SK-N-SH (cell line): ENCODE results near the gene COL23A1. TPM values are rescaled to one million over a fixed set of nuclear protein-coding genes. Genes with fewer than 3 reads are reported as not detected.

Source experiments
- CTCF ChIA-PET: fragments of 300-600, 350-600 bp; formaldehyde crosslinking; extraction: SDS; loops from one replicate; lab custom pipeline; 2021; lab: Yijun Ruan, JAX
- POLR2A ChIA-PET: fragments of 350-600 bp; sonication (Branson Sonifier 250); formaldehyde crosslinking; extraction: SDS; loops from one replicate; lab custom pipeline; 2020; ENCODE audit warnings: antibody characterized with exemption, inconsistent platforms; lab: Yijun Ruan, JAX
- DNase-seq: peaks from one replicate; pipeline ENCODE4 v3.0.0; 2012
- H2AFZ ChIP-seq: fragments of 200-600 bp; sonication (generic); 2 replicates; pipeline ENCODE4 v1.8.1; 2016; ENCODE audit warnings: antibody characterized with exemption, mild to moderate bottlenecking, low read depth
- H3F3A ChIP-seq: fragments of 200-600 bp; sonication (generic); replicated peaks from 2 replicates; pipeline ENCODE3; 2016; ENCODE audit warnings: antibody characterized with exemption, mild to moderate bottlenecking; ENCODE audit not compliant: insufficient read depth
- H3K27ac ChIP-seq, 2 experiments: fragments of 200-500 bp in 1 of 2; fragments of 200-600 bp in 1 of 2; sonication (Bioruptor generic) in 1 of 2; sonication (generic), shearing (Covaris generic) in 1 of 2; 2 replicates each; pipeline versions ENCODE4 v1.5.1 to v1.6.1; 2014 to 2016; ENCODE audit warnings: low read depth in 2 of 2, inconsistent platforms in 1 of 2, low read length in 1 of 2, mild to moderate bottlenecking in 1 of 2, mixed read lengths in 1 of 2
- H3K27me3 ChIP-seq: fragments of 200-600 bp; sonication (generic), shearing (Covaris generic); 2 replicates; pipeline ENCODE4 v1.6.1; 2016; ENCODE audit warnings: mixed run types; ENCODE audit not compliant: insufficient read depth
- H3K36me3 ChIP-seq, 2 experiments: fragments of 200-500 bp in 1 of 2; fragments of 200-600 bp in 1 of 2; sonication (Bioruptor generic) in 1 of 2; sonication (generic) in 1 of 2; replicated peaks in 1 of 2; 2 replicates each; pipeline versions ENCODE3 to v1.5.1; 2014 to 2016; ENCODE audit warnings: low read length in 1 of 2, mild to moderate bottlenecking in 1 of 2; ENCODE audit not compliant: insufficient read depth in 2 of 2, control insufficient read depth in 1 of 2
- H3K4me1 ChIP-seq, 2 experiments: fragments of 200-500 bp in 1 of 2; fragments of 200-600 bp in 1 of 2; sonication (Bioruptor generic) in 1 of 2; sonication (generic), shearing (Covaris generic) in 1 of 2; 2 replicates each; pipeline versions ENCODE4 v1.5.1 to v1.6.1; 2014 to 2016; ENCODE audit warnings: low read depth in 1 of 2, low read length in 1 of 2, mixed run types in 1 of 2; ENCODE audit not compliant: insufficient read depth in 2 of 2, control insufficient read depth in 1 of 2
- H3K4me2 ChIP-seq: fragments of 200-600 bp; sonication (generic), shearing (Covaris generic); 2 replicates; pipeline ENCODE4 v1.6.1; 2017; ENCODE audit warnings: mixed run types
- H3K4me3 ChIP-seq, 2 experiments: fragments of 200-500 bp in 1 of 2; fragments of 200-600 bp in 1 of 2; sonication (Bioruptor generic) in 1 of 2; sonication (generic), shearing (Covaris generic) in 1 of 2; 2 replicates each; pipeline versions ENCODE4 v1.5.1 to v1.8.1; 2014 to 2016; ENCODE audit warnings: low read depth in 2 of 2, inconsistent platforms in 1 of 2, low read length in 1 of 2, mild to moderate bottlenecking in 1 of 2, mixed read lengths in 1 of 2, moderate library complexity in 1 of 2
- H3K79me2 ChIP-seq: fragments of 200-600 bp; sonication (generic); 2 replicates; pipeline ENCODE4 v1.8.1; 2017; ENCODE audit warnings: mild to moderate bottlenecking; ENCODE audit not compliant: insufficient read depth
- H3K9ac ChIP-seq: fragments of 200-600 bp; sonication (generic); 2 replicates; pipeline ENCODE4 v1.6.1; 2017; ENCODE audit warnings: mixed run types
- H3K9me2 ChIP-seq: fragments of 200-600 bp; sonication (generic); 2 replicates; pipeline ENCODE4 v1.6.1; 2017; ENCODE audit warnings: mixed run types
- H3K9me3 ChIP-seq: fragments of 200-600 bp; sonication (generic); 2 replicates; pipeline ENCODE4 v1.6.1; 2017; ENCODE audit warnings: mixed run types, mild to moderate bottlenecking, moderate library complexity
- H4K20me1 ChIP-seq: fragments of 200-600 bp; sonication (generic); 2 replicates; pipeline ENCODE4 v1.6.1; 2017; ENCODE audit warnings: mild to moderate bottlenecking, mixed run types; ENCODE audit not compliant: insufficient read depth
- CTCF ChIP-seq: fragments of 200-600 bp; sonication (generic); IDR thresholded peaks from 2 replicates; pipeline ENCODE4 v1.6.1; 2017; ENCODE audit warnings: antibody characterized with exemption, mild to moderate bottlenecking, moderate library complexity
- ELF1 ChIP-seq: IDR thresholded peaks from 2 replicates; pipeline ENCODE4 v1.4.0; 2012
- EP300 ChIP-seq, 2 experiments: IDR thresholded peaks; 2 replicates each; pipeline versions ENCODE4 v1.4.0 to v1.6.1; 2012; ENCODE audit warnings: borderline replicate concordance in 1 of 2, low read depth in 1 of 2, low read length in 1 of 2
- EZH2phosphoT487 ChIP-seq: fragments of 200-600 bp; sonication (generic); IDR thresholded peaks from 2 replicates; pipeline ENCODE4 v1.6.1; 2017; ENCODE audit warnings: low read depth, mixed run types, mild to moderate bottlenecking, antibody characterized with exemption, moderate library complexity, borderline replicate concordance
- FOSL2 ChIP-seq: IDR thresholded peaks from 2 replicates; pipeline ENCODE4 v1.4.0; 2012; ENCODE audit warnings: low read depth, mild to moderate bottlenecking, moderate library complexity, borderline replicate concordance
- MEF2A ChIP-seq: IDR thresholded peaks from 2 replicates; pipeline ENCODE4 v1.4.0; 2012; ENCODE audit warnings: low read depth, borderline replicate concordance
- MXI1 ChIP-seq: IDR thresholded peaks from 2 replicates; pipeline ENCODE4 v1.6.1; 2012; ENCODE audit warnings: mild to moderate bottlenecking, low read depth, low read length, improper control_type of control experiment
- NRF1 ChIP-seq: IDR thresholded peaks from 2 replicates; pipeline ENCODE4 v1.6.1; 2012; ENCODE audit warnings: low read depth, mild to moderate bottlenecking, low read length
- SIN3A ChIP-seq: IDR thresholded peaks from 2 replicates; pipeline ENCODE4 v1.6.1; 2012; ENCODE audit warnings: low read depth, mild to moderate bottlenecking, low read length, moderate library complexity, borderline replicate concordance
- SMC3 ChIP-seq: IDR thresholded peaks from 2 replicates; pipeline ENCODE4 v1.6.1; 2012; ENCODE audit warnings: low read depth, low read length, improper control_type of control experiment
- TAF1 ChIP-seq: IDR thresholded peaks from 2 replicates; pipeline ENCODE4 v1.6.1; 2012; ENCODE audit warnings: low read depth, mild to moderate bottlenecking, low read length, moderate library complexity, borderline replicate concordance
- TEAD4 ChIP-seq: IDR thresholded peaks from 2 replicates; pipeline ENCODE4 v1.4.0; 2012; ENCODE audit warnings: mild to moderate bottlenecking, borderline replicate concordance; ENCODE audit not compliant: insufficient read depth
- WGBS: methylation state at CpG from one replicate; pipeline ENCODE4 v1.1.6; 2017; ENCODE audit warnings: low lambda C conversion rate; 5-methylcytosine and 5-hydroxymethylcytosine counted together
- polyA plus RNA-seq, 3 experiments: library from polyadenylated mRNA; depleted of rRNA; stranded (reverse); fragments of >200 nt; gene quantifications; 2 replicates each; pipeline ENCODE4 v1.2.3, GENCODE V29; 2012
- TF ChIP-seq, protein P1 (sequence below): fragments of 150-350 bp; IDR thresholded peaks from 2 replicates; pipeline ENCODE4 v1.6.1; 2016; ENCODE audit warnings: mild to moderate bottlenecking, low read depth, low read length
- TF ChIP-seq, protein P2 (sequence below): IDR thresholded peaks from 2 replicates; pipeline ENCODE4; 2012

The COL23A1 gene
- polyA plus RNA-seq, 1 of the 3 experiments (the other 2 are of a cell fraction), result 0.10 TPM

DNA sequence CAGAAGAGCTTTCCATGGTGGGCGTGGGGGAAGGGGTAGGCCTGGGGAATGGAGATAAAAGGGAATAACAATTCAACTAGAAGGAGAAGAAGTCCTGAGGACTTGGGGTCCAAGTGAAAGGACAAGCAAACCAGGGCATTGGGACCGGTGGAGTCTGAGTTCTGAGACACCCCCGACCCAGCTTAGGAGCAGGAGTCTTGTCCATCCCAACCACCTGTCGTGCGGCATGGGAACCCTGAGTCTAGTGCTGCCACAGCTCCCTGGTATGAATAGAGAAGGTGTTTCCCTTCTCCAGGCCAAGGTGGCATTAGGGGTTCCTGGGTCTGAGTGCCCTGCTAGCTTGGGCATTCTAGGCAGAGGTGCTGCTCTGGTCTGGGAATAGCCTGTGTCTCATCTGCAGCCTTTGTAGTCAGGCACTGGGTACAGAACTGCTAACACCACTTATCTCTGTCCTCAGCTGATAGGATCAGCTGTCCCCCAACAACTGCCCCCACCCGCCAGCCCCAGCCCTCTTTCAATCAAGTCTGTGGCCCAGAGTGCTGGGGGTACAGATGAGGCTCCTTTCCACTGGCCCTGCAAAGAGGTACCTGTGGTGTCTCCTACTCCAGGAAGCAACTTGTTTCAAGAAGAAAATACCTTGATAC, 375.9 kb downstream of the COL23A1 start:
- H3K4me2 ChIP-seq, result no peak overlapping the region
- H3K36me3 ChIP-seq, result peaks cover 38 to 71% of the 10 kb centered on the region in 2 experiments
- WGBS, result 94% methylated on average over 6 of the region's 6 CpGs
- ChIA-PET CTCF (interaction anchor here (0.7 to 1.5 kb wide), 3 partner anchors 12 to 138 kb away, joined by 3 to 4 read pairs (median 3); no protein-coding TSS in a partner anchor), POLR2A (interaction anchor here (1.0 to 1.1 kb wide), 2 partner anchors 10 to 11 kb away, joined by 3 to 4 read pairs; partner anchors contain the start of gene HNRNPAB)
- H3K9ac ChIP-seq, result no peak overlapping the region
- peaks cover 37% of the 10 kb centered on the region for H3K79me2 ChIP-seq
- no peak for DNase-seq
- TF ChIP-seq EP300 (IDR thresholded peaks at IDR 0.05; ENCODE audit: borderline replicate concordance in 1 of 2, low read depth in 1 of 2, low read length in 1 of 2) (no peak), TAF1 (no peak), MEF2A (no peak), MXI1 (no peak), CTCF (no peak), EZH2phosphoT487 (no peak), FOSL2 (no peak), NRF1 (no peak), SMC3 (no peak), TEAD4 (no peak), ELF1 (no peak), SIN3A (no peak)
- no peaks in the 10 kb centered on the region for H3K27me3 ChIP-seq
- H4K20me1 ChIP-seq, result peaks cover 45% of the 10 kb centered on the region
- peaks cover 0 to 12% of the 10 kb centered on the region in 2 experiments; a peak in 1 of 4 replicates for H3K4me1 ChIP-seq
- H3F3A ChIP-seq, result peaks cover 16% of the 10 kb centered on the region
- H3K9me2 ChIP-seq, result no peaks in the 10 kb centered on the region
- H2AFZ ChIP-seq, result no peak overlapping the region
- no peak overlapping the region; a peak in 1 of 4 replicates for H3K27ac ChIP-seq
- H3K4me3 ChIP-seq, result no peak overlapping the region
- no peaks in the 10 kb centered on the region for H3K9me3 ChIP-seq

GRCh38 chr5:178213748-178214151, 376.4 kb downstream of the COL23A1 start:
- Histone ChIP-seq H3K4me3 (no peak overlapping the region), H3K9ac (no peak overlapping the region), H3K9me2 (no peaks in the 10 kb centered on the region), H3K27ac (no peak overlapping the region; a peak in 1 of 4 replicates), H3K4me1 (peaks cover 0 to 14% of the 10 kb centered on the region in 2 experiments; a peak in 1 of 4 replicates), H2AFZ (no peak overlapping the region), H3K27me3 (no peaks in the 10 kb centered on the region), H3K4me2 (no peak overlapping the region), H3K36me3 (peaks cover 39 to 77% of the 10 kb centered on the region in 2 experiments), H4K20me1 (peaks cover 50% of the 10 kb centered on the region), H3K9me3 (no peaks in the 10 kb centered on the region), H3K79me2 (peaks cover 43% of the 10 kb centered on the region), H3F3A (peaks cover 13% of the 10 kb centered on the region)
- DNase-seq, result no peak
- CTCF ChIA-PET, result interaction anchor here (1.3 to 1.5 kb wide), 2 partner anchors 13 to 21 kb away, joined by 3 to 4 read pairs; no protein-coding TSS in a partner anchor
- WGBS, result 85% methylated on average over 8 of the region's 8 CpGs
- POLR2A ChIA-PET, result interaction anchor here (1.0 to 2.1 kb wide), 4 partner anchors 9 to 17 kb away, joined by 3 to 9 read pairs (median 4); partner anchors contain the start of gene HNRNPAB
- TF ChIP-seq, protein P1, sequence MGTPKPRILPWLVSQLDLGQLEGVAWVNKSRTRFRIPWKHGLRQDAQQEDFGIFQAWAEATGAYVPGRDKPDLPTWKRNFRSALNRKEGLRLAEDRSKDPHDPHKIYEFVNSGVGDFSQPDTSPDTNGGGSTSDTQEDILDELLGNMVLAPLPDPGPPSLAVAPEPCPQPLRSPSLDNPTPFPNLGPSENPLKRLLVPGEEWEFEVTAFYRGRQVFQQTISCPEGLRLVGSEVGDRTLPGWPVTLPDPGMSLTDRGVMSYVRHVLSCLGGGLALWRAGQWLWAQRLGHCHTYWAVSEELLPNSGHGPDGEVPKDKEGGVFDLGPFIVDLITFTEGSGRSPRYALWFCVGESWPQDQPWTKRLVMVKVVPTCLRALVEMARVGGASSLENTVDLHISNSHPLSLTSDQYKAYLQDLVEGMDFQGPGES, result no peak
- TF ChIP-seq, protein P2, sequence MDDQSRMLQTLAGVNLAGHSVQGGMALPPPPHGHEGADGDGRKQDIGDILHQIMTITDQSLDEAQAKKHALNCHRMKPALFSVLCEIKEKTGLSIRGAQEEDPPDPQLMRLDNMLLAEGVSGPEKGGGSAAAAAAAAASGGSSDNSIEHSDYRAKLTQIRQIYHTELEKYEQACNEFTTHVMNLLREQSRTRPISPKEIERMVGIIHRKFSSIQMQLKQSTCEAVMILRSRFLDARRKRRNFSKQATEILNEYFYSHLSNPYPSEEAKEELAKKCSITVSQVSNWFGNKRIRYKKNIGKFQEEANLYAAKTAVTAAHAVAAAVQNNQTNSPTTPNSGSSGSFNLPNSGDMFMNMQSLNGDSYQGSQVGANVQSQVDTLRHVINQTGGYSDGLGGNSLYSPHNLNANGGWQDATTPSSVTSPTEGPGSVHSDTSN, result 0 out of 2 replicates have a peak, but pooled peaks have one; percentile 9
